OCI-LY1 (cell line): ENCODE data around the gene ADGRD2.

ENCODE experiments used
- EZH2 ChIP-seq: fragments of 200-600 bp; sonication (generic), shearing (Covaris generic); IDR thresholded peaks from 2 replicates; pipeline ENCODE4 v1.8.0; 2017; ENCODE audit warnings: borderline replicate concordance, mixed run types, mild to moderate bottlenecking, antibody characterized with exemption, low read length, moderate library complexity, mixed read lengths
- TF ChIP-seq, protein P1 (sequence below): fragments of 200-600 bp; sonication (generic), shearing (Covaris generic); IDR thresholded peaks from 2 replicates; pipeline ENCODE4 v1.5.1; 2017; ENCODE audit warnings: mild to moderate bottlenecking, antibody characterized with exemption, low read length, moderate library complexity, mixed read lengths

DNA sequence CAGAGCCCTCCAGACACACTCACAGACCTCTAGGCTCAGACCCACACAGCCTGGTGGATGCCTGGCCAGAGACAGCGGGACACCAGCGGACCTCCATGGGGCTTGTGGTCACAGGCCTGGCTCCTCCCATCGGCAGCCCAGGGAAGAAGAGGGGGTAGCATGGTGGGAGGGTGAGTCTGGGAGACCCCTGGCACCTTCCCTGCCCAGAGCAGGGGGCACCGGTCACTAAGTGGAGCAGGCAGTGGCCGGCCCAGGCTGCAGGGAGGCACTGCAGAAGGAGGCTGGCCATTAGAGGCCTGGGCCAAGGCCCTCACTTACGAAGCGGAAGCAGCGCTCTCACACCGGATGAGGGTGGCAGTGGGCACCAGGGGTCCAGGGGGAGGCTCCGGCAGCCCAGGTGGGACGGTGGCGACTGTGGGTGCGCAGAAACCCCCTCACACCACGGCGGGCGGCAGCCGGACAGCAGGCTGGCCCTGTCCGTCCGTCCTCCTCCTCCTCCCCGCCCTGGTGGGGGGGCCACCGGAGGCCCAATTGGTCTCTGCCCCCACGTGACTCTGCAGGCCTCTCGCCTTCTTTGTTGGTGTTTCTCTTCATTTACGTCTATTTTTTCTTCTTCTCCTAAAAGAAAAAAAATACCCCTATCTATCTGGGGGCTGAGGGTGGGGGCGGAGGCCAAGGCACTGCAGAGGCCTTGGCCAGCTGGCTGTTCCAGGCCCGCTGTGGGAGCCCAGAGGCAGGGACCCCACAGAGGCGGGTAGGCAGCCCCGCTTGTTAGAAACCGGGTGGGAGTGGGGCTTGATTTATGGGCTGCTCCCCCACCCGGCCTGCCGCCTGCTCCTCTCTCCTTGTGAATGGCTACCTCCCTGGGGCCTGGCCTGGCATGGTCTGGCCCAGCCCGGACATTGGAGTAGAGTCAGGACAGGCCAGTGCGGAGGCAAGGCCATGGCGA is 57.0 kb downstream of the ADGRD2 start, which contains the start of gene NR5A1:
- TF ChIP-seq, protein P1, sequence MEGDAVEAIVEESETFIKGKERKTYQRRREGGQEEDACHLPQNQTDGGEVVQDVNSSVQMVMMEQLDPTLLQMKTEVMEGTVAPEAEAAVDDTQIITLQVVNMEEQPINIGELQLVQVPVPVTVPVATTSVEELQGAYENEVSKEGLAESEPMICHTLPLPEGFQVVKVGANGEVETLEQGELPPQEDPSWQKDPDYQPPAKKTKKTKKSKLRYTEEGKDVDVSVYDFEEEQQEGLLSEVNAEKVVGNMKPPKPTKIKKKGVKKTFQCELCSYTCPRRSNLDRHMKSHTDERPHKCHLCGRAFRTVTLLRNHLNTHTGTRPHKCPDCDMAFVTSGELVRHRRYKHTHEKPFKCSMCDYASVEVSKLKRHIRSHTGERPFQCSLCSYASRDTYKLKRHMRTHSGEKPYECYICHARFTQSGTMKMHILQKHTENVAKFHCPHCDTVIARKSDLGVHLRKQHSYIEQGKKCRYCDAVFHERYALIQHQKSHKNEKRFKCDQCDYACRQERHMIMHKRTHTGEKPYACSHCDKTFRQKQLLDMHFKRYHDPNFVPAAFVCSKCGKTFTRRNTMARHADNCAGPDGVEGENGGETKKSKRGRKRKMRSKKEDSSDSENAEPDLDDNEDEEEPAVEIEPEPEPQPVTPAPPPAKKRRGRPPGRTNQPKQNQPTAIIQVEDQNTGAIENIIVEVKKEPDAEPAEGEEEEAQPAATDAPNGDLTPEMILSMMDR, result no peak
- no peak for TF ChIP-seq EZH2
